GM12878 (cell line): ENCODE measurements around the gene KLHL10. TPM values are rescaled to one million over a fixed set of nuclear protein-coding genes. Genes with fewer than 3 reads are reported as not detected.

ENCODE experiments used
- BHLHE40 ChIP-seq, 2 experiments: fragments of 450-650 bp in 1 of 2; IDR thresholded peaks; 2 replicates each; pipeline ENCODE4 v1.6.1; 2011 to 2017; ENCODE audit warnings: low read depth in 2 of 2, borderline replicate concordance in 1 of 2, improper control_type of control experiment in 1 of 2, low read length in 1 of 2, mild to moderate bottlenecking in 1 of 2
- CUX1 ChIP-seq: IDR thresholded peaks from 2 replicates; pipeline ENCODE4 v1.6.1; 2012; ENCODE audit warnings: improper control_type of control experiment, low read depth, low read length; ENCODE audit not compliant: insufficient replicate concordance
- E4F1 ChIP-seq: fragments of 450-650 bp; IDR thresholded peaks from 2 replicates; pipeline ENCODE4 v1.6.1; 2018; ENCODE audit warnings: borderline replicate concordance, mild to moderate bottlenecking; ENCODE audit not compliant: partially characterized antibody
- KLF5 ChIP-seq: fragments of 450-650 bp; IDR thresholded peaks from 2 replicates; pipeline ENCODE4 v1.6.1; 2014; ENCODE audit warnings: mild to moderate bottlenecking; ENCODE audit not compliant: partially characterized antibody
- NFYA ChIP-seq: IDR thresholded peaks from 2 replicates; pipeline ENCODE4 v1.6.1; 2011; ENCODE audit warnings: low read depth, mild to moderate bottlenecking, low read length, improper control_type of control experiment, borderline replicate concordance
- NR2C2 ChIP-seq: IDR thresholded peaks from 2 replicates; pipeline ENCODE4 v1.6.1; 2011; ENCODE audit warnings: borderline replicate concordance, low read depth; ENCODE audit not compliant: control insufficient read depth, insufficient read length
- SIX5 ChIP-seq: IDR thresholded peaks from 2 replicates; pipeline ENCODE4 v1.6.1; 2011; ENCODE audit warnings: mild to moderate bottlenecking, low read depth, low read length, moderate library complexity; ENCODE audit not compliant: severe bottlenecking
- YBX1 ChIP-seq: fragments of 450-650 bp; IDR thresholded peaks from 2 replicates; pipeline ENCODE4 v1.6.1; 2016; ENCODE audit warnings: antibody characterized with exemption
- polyA plus RNA-seq, 11 experiments: library from polyadenylated mRNA; depleted of rRNA in 4 of 11; unstranded in 6 of 11; stranded (reverse) in 5 of 11; fragments of >200 nt; fragmentation: Nextera tagmentation in 4 of 11; fragmentation: Illumina TruSeq in 1 of 11; extraction: Ambion mirVana in 4 of 11; extraction: Trizol in 1 of 11; gene quantifications; 1 replicate in 1 of 11; 2 replicates in 10 of 11; pipeline versions ENCODE4 v1.2.1 to v1.2.3, GENCODE V29; 2011 to 2016; ENCODE audit warnings: inconsistent platforms in 2 of 11, missing spikeins in 2 of 11, low read depth in 1 of 11
- total RNA-seq, 4 experiments: library from RNA; depleted of rRNA in 3 of 4; stranded (reverse); fragments of >200 nt in 3 of 4; fragmentation: Illumina TruSeq in 1 of 4; extraction: Trizol in 1 of 4; gene quantifications; 2 replicates each; pipeline versions ENCODE4 v1.2.1 to v1.2.3, GENCODE V29; 2013 to 2021
- TF ChIP-seq, protein P1 (sequence below): fragments of 450-650 bp; IDR thresholded peaks from 2 replicates; pipeline ENCODE4 v1.6.1; 2016; ENCODE audit warnings: mild to moderate bottlenecking, moderate library complexity, borderline replicate concordance

The KLHL10 gene
- total and polyA plus RNA-seq, 10 of the 15 experiments (the other 5 are each of a cell fraction or from before 2014, with no cell fraction given), result 0.13 to 0.62 (median 0.20) TPM; not detected in 4

DNA sequence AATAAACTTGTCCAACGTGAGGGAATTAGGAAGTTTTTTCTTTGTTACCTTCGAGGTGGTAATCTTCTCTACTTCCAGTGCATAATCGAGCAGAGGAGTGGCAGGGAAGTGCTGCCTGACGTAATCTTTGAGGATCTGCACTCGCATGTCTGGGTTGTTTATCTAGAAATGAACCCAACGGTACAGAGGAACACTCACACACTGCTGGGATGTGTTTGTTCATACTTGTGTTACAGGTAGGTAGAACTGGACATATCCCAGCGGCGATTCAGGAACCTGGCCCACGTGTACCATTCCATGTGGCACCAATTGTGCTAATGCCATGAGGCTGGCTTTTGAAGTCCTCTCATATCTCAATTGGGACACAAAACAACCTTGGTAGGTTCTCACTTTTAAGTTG is 31.8 kb downstream of the KLHL10 start (continued):
- TF ChIP-seq E4F1 (no peak), YBX1 (no peak), KLF5 (no peak), NR2C2 (no peak), NFYA (no peak), CUX1 (no peak), SIX5 (no peak), BHLHE40 (IDR thresholded peaks at IDR 0.05; ENCODE audit: borderline replicate concordance in 1 of 2, low read depth in 2 of 2, low read length in 1 of 2) (no peak)
- TF ChIP-seq, protein P1, sequence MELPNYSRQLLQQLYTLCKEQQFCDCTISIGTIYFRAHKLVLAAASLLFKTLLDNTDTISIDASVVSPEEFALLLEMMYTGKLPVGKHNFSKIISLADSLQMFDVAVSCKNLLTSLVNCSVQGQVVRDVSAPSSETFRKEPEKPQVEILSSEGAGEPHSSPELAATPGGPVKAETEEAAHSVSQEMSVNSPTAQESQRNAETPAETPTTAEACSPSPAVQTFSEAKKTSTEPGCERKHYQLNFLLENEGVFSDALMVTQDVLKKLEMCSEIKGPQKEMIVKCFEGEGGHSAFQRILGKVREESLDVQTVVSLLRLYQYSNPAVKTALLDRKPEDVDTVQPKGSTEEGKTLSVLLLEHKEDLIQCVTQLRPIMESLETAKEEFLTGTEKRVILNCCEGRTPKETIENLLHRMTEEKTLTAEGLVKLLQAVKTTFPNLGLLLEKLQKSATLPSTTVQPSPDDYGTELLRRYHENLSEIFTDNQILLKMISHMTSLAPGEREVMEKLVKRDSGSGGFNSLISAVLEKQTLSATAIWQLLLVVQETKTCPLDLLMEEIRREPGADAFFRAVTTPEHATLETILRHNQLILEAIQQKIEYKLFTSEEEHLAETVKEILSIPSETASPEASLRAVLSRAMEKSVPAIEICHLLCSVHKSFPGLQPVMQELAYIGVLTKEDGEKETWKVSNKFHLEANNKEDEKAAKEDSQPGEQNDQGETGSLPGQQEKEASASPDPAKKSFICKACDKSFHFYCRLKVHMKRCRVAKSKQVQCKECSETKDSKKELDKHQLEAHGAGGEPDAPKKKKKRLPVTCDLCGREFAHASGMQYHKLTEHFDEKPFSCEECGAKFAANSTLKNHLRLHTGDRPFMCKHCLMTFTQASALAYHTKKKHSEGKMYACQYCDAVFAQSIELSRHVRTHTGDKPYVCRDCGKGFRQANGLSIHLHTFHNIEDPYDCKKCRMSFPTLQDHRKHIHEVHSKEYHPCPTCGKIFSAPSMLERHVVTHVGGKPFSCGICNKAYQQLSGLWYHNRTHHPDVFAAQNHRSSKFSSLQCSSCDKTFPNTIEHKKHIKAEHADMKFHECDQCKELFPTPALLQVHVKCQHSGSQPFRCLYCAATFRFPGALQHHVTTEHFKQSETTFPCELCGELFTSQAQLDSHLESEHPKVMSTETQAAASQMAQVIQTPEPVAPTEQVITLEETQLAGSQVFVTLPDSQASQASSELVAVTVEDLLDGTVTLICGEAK, result no peak
